ENCODE results near the gene COL25A1. TPM values are rescaled to one million over a fixed set of nuclear protein-coding genes. Genes with fewer than 3 reads are reported as not detected.

The COL25A1 gene
- total RNA-seq, 1 donor: 0.27 TPM

GRCh38 chr4:108902769-108903168, 399.7 kb downstream of the COL25A1 start:
- no peak overlapping the region for H3K4me3 ChIP-seq (ENCODE audit: low read depth, low read length)
- DNase-seq (ENCODE audit: low read depth): no peak
- TF ChIP-seq CTCF (IDR thresholded peaks at IDR 0.05; ENCODE audit: insufficient read depth, low read length): no peak

- DNase-seq (ENCODE audit: low read depth): no peak
- H3K4me3 ChIP-seq (ENCODE audit: low read depth, low read length): no peak overlapping the region
- TF ChIP-seq CTCF (IDR thresholded peaks at IDR 0.05; ENCODE audit: insufficient read depth, low read length): no peak
Observed at GRCh38 chr4:108901291-108901690, 401.2 kb downstream of the COL25A1 start.

GRCh38 chr4:108900018-108900580, 402.4 kb downstream of the COL25A1 start:
- TF ChIP-seq CTCF (IDR thresholded peaks at IDR 0.05; ENCODE audit: insufficient read depth, low read length): no peak
- DNase-seq (ENCODE audit: low read depth): no peak
- H3K4me3 ChIP-seq (ENCODE audit: low read depth, low read length): no peak overlapping the region

GRCh38 chr4:108893468-108893867, 409.0 kb downstream of the COL25A1 start:
- TF ChIP-seq CTCF (IDR thresholded peaks at IDR 0.05; ENCODE audit: insufficient read depth, low read length): no peak
- no peak overlapping the region for H3K4me3 ChIP-seq (ENCODE audit: low read depth, low read length)

DNA sequence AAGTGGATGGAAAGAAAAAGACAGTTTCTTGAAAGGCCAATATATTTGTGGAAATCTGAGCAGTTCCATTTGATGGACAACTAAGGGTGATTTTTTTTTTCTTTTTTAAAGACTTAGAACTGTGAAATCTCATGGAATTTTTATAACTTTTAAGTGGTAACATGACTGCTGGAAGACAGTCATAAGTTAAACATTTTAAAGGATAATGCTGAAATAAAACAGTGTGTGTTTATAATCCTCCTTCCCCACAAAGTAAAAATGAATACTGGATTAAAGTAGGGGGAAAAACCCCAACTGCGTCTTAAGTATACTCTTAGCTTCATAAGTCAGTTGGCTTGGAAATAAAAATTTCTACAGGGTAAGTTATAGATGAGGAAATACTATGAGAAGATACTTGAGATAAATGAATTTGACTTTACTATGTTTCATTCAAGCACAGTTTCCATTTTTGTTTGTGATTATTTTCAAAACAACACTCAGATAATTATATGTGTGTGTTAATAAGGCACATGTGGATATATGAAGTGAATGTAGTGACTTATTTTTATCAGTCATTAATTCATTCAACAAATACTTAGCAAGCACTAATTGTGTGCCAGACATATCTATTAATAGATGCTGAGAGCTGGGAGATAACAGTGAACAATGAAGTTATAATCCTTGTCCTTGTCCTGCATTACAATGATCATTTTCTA, 410.4 kb downstream of the COL25A1 start:
- DNase-seq (ENCODE audit: low read depth): no peak
- TF ChIP-seq CTCF (IDR thresholded peaks at IDR 0.05; ENCODE audit: insufficient read depth, low read length): no peak
- H3K4me3 ChIP-seq (ENCODE audit: low read depth, low read length): no peak overlapping the region

More at GRCh38 chr4:108893468-108893867, 409.0 kb downstream of the COL25A1 start:
- DNase-seq (ENCODE audit: low read depth): no peak

- H3K4me3 ChIP-seq (ENCODE audit: low read depth, low read length): no peak overlapping the region
- no peak for TF ChIP-seq CTCF (IDR thresholded peaks at IDR 0.05; ENCODE audit: insufficient read depth, low read length)
- DNase-seq (ENCODE audit: low read depth): no peak
Observed at GRCh38 chr4:108890484-108890881, 412.0 kb downstream of the COL25A1 start.
